Colonic mucosa (tissue), 4 donors: ENCODE results near the gene KLRK1. TPM values are rescaled to one million over a fixed set of nuclear protein-coding genes. Genes with fewer than 3 reads are reported as not detected.
"Not testable (repeated sequence)": the region's sequence is repeated elsewhere in the genome, so short reads cannot be mapped to it uniquely, and the experiment has no call there.

Experiments used
- DNase-seq: peaks from one replicate; pipeline ENCODE4 v3.0.0-alpha.2; 2020
- H3K27ac ChIP-seq: fragments of 200-600 bp; one replicate; pipeline ENCODE4 v1.8.0; 2021
- H3K27me3 ChIP-seq: fragments of 200-600 bp; one replicate; pipeline ENCODE4 v1.8.0; 2021
- H3K36me3 ChIP-seq: fragments of 200-600 bp; one replicate; pipeline ENCODE4 v1.8.0; 2021
- H3K4me1 ChIP-seq: fragments of 200-600 bp; one replicate; pipeline ENCODE4 v1.8.0; 2021; ENCODE audit warnings: mild to moderate bottlenecking
- H3K4me3 ChIP-seq: fragments of 200-600 bp; one replicate; pipeline ENCODE4 v1.8.0; 2021
- H3K9ac ChIP-seq, 2 donors: one replicate each; pipeline ENCODE4 v1.7.0; 2013; ENCODE audit warnings: control low read depth in 2 of 2, low read depth in 2 of 2, low read length in 2 of 2
- H3K9me3 ChIP-seq: fragments of 200-600 bp; one replicate; pipeline ENCODE4 v1.8.0; 2021
- CTCF ChIP-seq: fragments of 200-600 bp; IDR thresholded peaks from one replicate; pipeline ENCODE4 v1.8.0; 2022; ENCODE audit warnings: antibody characterized with exemption, mild to moderate bottlenecking
- intact Hi-C: fragments of 100-400 bp; cut with DNase I; formaldehyde crosslinking; loops from one replicate; pipeline ENCODE4 v1.14.1; 2022
- total RNA-seq, 2 donors: library from RNA; stranded (reverse); fragmentation: NEBNext Ultra II Directional in 1 of 2; extraction: Animal tissue kit (Norgen Biotek cat#: 25700) in 1 of 2; gene quantifications; one replicate each; pipeline ENCODE4 v1.2.1, GENCODE V29; 2021
- donor health status: healthy.
- donor health status: DM: no; HTN: no; CAD: no.
- donor health status: DM: no; HTN: no; CAD: no.

KLRK1 gene
- total RNA-seq: 1 to 10 TPM; 1.1 to 1.6 TPM

DNA sequence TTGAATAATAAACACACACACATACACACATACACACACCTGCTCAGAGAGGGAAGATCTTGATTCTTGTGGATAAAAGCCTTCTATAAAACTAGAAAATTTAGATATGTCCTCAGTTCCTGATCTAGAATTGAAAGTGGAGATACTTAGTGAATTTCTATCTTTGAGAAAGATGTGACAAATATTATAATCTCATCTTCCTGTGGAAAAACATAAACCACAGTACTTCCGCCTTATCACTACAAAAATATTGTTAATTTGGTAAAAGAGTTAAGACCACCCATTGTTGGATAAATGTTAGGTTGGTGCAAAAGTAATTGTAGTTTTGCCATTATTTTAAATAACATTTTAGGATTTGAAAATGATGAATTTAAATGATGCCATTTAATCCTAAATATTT lies at the start of gene KLRK1:
Gene KLRK1 (minus strand): TSS at position 138 of the 400 bp plus-strand sequence. CDS start 1,231 bp downstream, outside the sequence.
- no peak within 1 kb of the TSS for H3K27ac ChIP-seq
- no peaks in the 10 kb centered on the region for H3K4me1 ChIP-seq
- no peaks in the 10 kb centered on the region for H3K27me3 ChIP-seq
- TF ChIP-seq CTCF: no peak
- no peak within 1 kb of the TSS for H3K4me3 ChIP-seq
- no peaks in the 10 kb centered on the region for H3K36me3 ChIP-seq
- H3K9ac ChIP-seq: no peak within 1 kb of the TSS
- H3K9me3 ChIP-seq: no peaks in the 10 kb centered on the region
- DNase-seq: no peak
- intact Hi-C loops: no loop called here

- intact Hi-C loops, H3K27ac ChIP-seq, H3K9me3 ChIP-seq, H3K4me3 ChIP-seq, H3K27me3 ChIP-seq, DNase-seq, H3K9ac ChIP-seq, H3K4me1 ChIP-seq, H3K36me3 ChIP-seq: not testable (repeated sequence)
These were observed 47.8 kb upstream of the KLRK1 start for GRCh38 chr12:10437601-10438000.

DNA sequence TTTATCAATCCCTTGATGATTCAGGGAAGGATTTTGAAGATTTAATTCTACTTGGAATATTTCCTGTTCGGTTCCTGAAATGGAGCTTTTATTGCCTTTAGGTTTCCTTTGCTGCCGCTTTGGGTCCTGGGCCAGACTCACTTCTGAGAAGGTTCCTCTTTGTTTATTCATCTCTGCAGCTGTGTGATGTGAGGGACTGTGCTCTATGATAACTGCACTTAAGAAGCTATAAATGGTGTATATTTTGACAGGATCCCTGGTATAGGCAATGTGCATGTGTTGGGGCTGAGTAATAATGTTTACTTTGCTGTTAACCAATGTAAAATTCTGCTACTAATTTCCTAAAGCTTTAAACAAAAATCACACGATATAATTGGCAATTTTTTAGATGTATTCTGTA lies 46.0 kb upstream of the KLRK1 start, which contains the start of gene KLRC2:
Gene KLRC2 (minus strand): TSS at position 195 of the 400 bp plus-strand sequence. CDS start 24 bp downstream, at position 171.
- DNase-seq: peak; percentile 39
- H3K9ac ChIP-seq, H3K9me3 ChIP-seq, H3K27me3 ChIP-seq, intact Hi-C loops, H3K4me1 ChIP-seq, H3K27ac ChIP-seq, H3K36me3 ChIP-seq, H3K4me3 ChIP-seq: not testable (repeated sequence)

- intact Hi-C loops, H3K4me3 ChIP-seq: not testable (repeated sequence)
These were observed 40.8 kb upstream of the KLRK1 start for GRCh38 chr12:10430623-10431022.

GRCh38 chr12:10425938-10426337 lies 36.1 kb upstream of the KLRK1 start:
- H3K4me3 ChIP-seq, H3K27ac ChIP-seq, H3K9ac ChIP-seq, H3K9me3 ChIP-seq, H3K36me3 ChIP-seq, intact Hi-C loops, DNase-seq, H3K4me1 ChIP-seq, H3K27me3 ChIP-seq: not testable (repeated sequence)

More at GRCh38 chr12:10430623-10431022, 40.8 kb upstream of the KLRK1 start:
- H3K27ac ChIP-seq, H3K27me3 ChIP-seq, H3K9me3 ChIP-seq, H3K36me3 ChIP-seq, H3K4me1 ChIP-seq, H3K9ac ChIP-seq, DNase-seq: not testable (repeated sequence)

GRCh38 chr12:10424260-10424899 lies 34.5 kb upstream of the KLRK1 start:
- H3K4me3 ChIP-seq, H3K36me3 ChIP-seq, H3K27ac ChIP-seq, H3K9ac ChIP-seq, intact Hi-C loops, H3K27me3 ChIP-seq, DNase-seq, H3K9me3 ChIP-seq, H3K4me1 ChIP-seq: not testable (repeated sequence)

DNA sequence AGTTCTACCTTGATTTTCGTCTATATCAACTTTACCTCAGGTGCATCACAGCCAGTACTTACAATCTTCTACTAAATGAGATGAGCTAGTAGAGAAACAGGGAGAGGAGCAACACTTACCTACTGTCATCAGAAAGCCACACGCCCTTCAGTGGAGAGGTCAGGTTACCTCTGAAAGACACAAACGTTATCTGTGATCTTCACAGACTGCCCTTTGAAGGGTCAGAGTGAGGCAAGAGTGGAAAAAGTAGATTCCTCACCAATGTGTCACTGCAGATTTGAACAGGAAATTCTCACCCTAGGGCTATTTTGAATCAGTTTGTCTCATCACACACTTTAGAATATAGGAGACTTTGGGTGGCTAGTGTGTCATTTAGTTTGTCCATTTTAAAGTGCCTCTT lies 32.3 kb upstream of the KLRK1 start:
- H3K27ac ChIP-seq, H3K4me1 ChIP-seq: not testable (repeated sequence)

DNA sequence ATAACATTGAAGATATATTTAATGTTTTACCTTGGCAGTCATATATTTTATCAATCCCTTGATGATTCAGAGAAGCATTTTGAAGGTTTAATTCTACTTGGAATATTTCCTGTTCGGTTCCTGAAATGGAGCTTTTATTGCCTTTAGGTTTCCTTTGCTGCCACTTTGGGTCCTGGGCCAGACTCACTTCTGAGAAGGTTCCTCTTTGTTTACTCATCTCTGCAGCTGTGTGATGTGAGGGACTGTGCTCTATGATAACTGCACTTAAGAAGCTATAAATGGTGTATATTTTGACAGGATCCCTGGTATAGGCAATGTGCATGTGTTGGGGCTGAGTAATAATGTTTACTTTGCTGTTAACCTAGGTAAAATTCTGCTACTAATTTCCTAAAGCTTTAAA lies 30.5 kb upstream of the KLRK1 start, which contains the start of gene KLRC3:
Gene KLRC3 (minus strand): TSS at position 262 of the 400 bp plus-strand sequence. CDS start 45 bp downstream, at position 217.
- H3K9me3 ChIP-seq, H3K36me3 ChIP-seq, intact Hi-C loops, H3K27me3 ChIP-seq, DNase-seq, H3K4me3 ChIP-seq, H3K4me1 ChIP-seq, H3K27ac ChIP-seq, H3K9ac ChIP-seq: not testable (repeated sequence)

More for the DNA sequence above, 32.3 kb upstream of the KLRK1 start:
- intact Hi-C loops, H3K27me3 ChIP-seq, H3K9me3 ChIP-seq, H3K4me3 ChIP-seq, DNase-seq, H3K9ac ChIP-seq, H3K36me3 ChIP-seq: not testable (repeated sequence)

GRCh38 chr12:10409392-10409791 lies 19.6 kb upstream of the KLRK1 start, which contains the start of gene KLRC4:
Gene KLRC4 (minus strand): TSS chr12:10409757. CDS start chr12:10409575, 182 bp downstream.
- Histone ChIP-seq H3K36me3 (no peaks in the 10 kb centered on the region), H3K27ac (no peak within 1 kb of the TSS), H3K9me3 (no peaks in the 10 kb centered on the region), H3K4me1 (no peaks in the 10 kb centered on the region), H3K4me3 (no peak within 1 kb of the TSS), H3K9ac (no peak within 1 kb of the TSS), H3K27me3 (no peaks in the 10 kb centered on the region)
- no peak for DNase-seq
- no peak for TF ChIP-seq CTCF
- intact Hi-C loops: no loop called here
